RWPE2 (cell line): Measurements from ENCODE around the gene ALKBH4.

Experiments
- ATAC-seq: fragments of 200-7000 bp; cut with Tn5 transposase; 3 replicates; pipeline ENCODE4 v1.9.1; 2021; ENCODE audit warnings: low read depth
- DNase-seq: peaks from one replicate; pipeline ENCODE4 v3.0.0-alpha.2; 2020; ENCODE audit warnings: low spot score
- H3K27ac ChIP-seq: fragments of 450-650 bp; 2 replicates; pipeline ENCODE4 v1.5.1; 2017; ENCODE audit warnings: mild to moderate bottlenecking; ENCODE audit not compliant: poor library complexity, severe bottlenecking
- H3K27me3 ChIP-seq: fragments of 250-450 bp; sonication (Bioruptor Pico); 2 replicates; pipeline ENCODE4 v1.5.1; 2021; ENCODE audit warnings: mild to moderate bottlenecking, moderate library complexity; ENCODE audit not compliant: insufficient read depth, poor library complexity, severe bottlenecking
- H3K36me3 ChIP-seq: fragments of 250-450 bp; sonication (Bioruptor Pico); 2 replicates; pipeline ENCODE4 v1.5.1; 2020; ENCODE audit warnings: low read depth, mild to moderate bottlenecking, moderate library complexity
- H3K4me1 ChIP-seq: fragments of 250-450 bp; sonication (Bioruptor Pico); 2 replicates; pipeline ENCODE4 v1.5.1; 2021; ENCODE audit warnings: mild to moderate bottlenecking, moderate library complexity; ENCODE audit not compliant: insufficient read depth, poor library complexity, severe bottlenecking
- H3K4me3 ChIP-seq: fragments of 250-450 bp; sonication (Bioruptor Pico); 2 replicates; pipeline ENCODE4 v1.5.1; 2021; ENCODE audit warnings: mild to moderate bottlenecking, moderate library complexity; ENCODE audit not compliant: severe bottlenecking
- H3K9me3 ChIP-seq: fragments of 250-450 bp; sonication (Bioruptor Pico); 2 replicates; pipeline ENCODE4 v1.5.1; 2021; ENCODE audit warnings: mild to moderate bottlenecking, moderate library complexity; ENCODE audit not compliant: severe bottlenecking
- TF ChIP-seq, protein P1 (sequence below): fragments of 450-650 bp; IDR thresholded peaks from one replicate; pipeline ENCODE4 v1.5.1; 2017; ENCODE audit warnings: mild to moderate bottlenecking, moderate library complexity; ENCODE audit not compliant: poor library complexity, severe bottlenecking

Gene ALKBH4

DNA sequence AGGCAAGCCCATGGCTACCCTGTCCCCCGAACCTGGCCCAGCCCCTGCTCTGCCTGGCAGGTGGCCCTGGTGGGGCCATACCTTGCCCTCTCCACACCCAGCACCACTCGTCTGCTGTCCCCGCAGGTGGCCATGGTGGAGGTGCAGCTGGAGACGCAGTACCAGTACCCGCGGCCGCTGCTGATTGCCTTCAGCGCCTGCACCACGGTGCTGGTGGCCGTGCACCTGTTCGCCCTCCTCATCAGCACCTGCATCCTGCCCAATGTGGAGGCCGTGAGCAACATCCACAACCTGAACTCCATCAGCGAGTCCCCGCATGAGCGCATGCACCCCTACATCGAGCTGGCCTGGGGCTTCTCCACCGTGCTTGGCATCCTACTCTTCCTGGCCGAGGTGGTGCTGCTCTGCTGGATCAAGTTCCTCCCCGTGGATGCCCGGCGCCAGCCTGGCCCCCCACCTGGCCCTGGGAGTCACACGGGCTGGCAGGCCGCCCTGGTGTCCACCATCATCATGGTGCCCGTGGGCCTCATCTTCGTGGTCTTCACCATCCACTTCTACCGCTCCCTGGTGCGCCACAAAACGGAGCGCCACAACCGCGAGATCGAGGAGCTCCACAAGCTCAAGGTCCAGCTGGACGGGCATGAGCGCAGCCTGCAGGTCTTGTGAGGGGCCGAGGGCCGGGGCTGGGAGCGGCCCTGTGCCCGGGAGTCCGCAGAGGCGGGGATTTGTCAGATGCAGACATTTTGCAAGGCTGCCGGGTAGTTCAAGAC, 18.1 kb downstream of the ALKBH4 start:
- Histone ChIP-seq H3K27me3 (no peaks in the 10 kb centered on the region), H3K9me3 (no peaks in the 10 kb centered on the region), H3K36me3 (no peaks in the 10 kb centered on the region), H3K4me1 (no peaks in the 10 kb centered on the region), H3K4me3 (no peak overlapping the region), H3K27ac (no peak overlapping the region)
- TF ChIP-seq, protein P1, sequence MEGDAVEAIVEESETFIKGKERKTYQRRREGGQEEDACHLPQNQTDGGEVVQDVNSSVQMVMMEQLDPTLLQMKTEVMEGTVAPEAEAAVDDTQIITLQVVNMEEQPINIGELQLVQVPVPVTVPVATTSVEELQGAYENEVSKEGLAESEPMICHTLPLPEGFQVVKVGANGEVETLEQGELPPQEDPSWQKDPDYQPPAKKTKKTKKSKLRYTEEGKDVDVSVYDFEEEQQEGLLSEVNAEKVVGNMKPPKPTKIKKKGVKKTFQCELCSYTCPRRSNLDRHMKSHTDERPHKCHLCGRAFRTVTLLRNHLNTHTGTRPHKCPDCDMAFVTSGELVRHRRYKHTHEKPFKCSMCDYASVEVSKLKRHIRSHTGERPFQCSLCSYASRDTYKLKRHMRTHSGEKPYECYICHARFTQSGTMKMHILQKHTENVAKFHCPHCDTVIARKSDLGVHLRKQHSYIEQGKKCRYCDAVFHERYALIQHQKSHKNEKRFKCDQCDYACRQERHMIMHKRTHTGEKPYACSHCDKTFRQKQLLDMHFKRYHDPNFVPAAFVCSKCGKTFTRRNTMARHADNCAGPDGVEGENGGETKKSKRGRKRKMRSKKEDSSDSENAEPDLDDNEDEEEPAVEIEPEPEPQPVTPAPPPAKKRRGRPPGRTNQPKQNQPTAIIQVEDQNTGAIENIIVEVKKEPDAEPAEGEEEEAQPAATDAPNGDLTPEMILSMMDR = no peak
- DNase-seq (no peak), ATAC-seq (no peak)

DNA sequence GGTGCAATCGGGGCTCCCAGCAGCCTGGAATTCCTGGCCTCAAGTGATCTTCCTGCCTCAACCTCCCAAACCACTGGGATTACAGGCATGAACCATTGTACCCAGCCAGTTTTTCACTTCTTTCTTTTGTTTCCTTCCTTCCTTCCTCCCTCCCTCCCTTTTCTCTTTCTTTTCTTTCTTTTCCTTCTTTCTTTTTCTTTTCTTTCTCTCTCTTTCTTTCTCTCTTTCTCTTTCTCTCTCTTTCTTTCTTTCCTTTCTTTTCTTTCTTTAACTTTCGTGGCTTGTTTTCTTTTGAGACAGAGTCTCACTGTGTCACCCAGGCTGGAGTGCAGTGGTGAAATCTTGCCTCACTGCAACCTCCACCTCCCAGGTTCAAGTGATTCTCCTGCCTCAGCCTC, 19.0 kb downstream of the ALKBH4 start:
- H3K4me1 ChIP-seq = no peaks in the 10 kb centered on the region
- TF ChIP-seq, protein P1 = no peak
- H3K36me3 ChIP-seq = no peaks in the 10 kb centered on the region

GRCh38 chr7:102444961-102445673, 19.5 kb downstream of the ALKBH4 start:
- Histone ChIP-seq H3K27ac (no peak overlapping the region), H3K27me3 (no peaks in the 10 kb centered on the region), H3K4me1 (peaks cover 5% of the 10 kb centered on the region), H3K36me3 (no peaks in the 10 kb centered on the region), H3K9me3 (no peaks in the 10 kb centered on the region), H3K4me3 (no peak overlapping the region)
- ATAC-seq (no peak), DNase-seq (no peak)
- TF ChIP-seq, protein P1 = no peak

More for the DNA sequence above, 19.0 kb downstream of the ALKBH4 start:
- no peak overlapping the region for H3K4me3 ChIP-seq
- H3K9me3 ChIP-seq = no peaks in the 10 kb centered on the region
- ATAC-seq = no peak
- no peak for DNase-seq
- H3K27me3 ChIP-seq = no peaks in the 10 kb centered on the region
- no peak overlapping the region for H3K27ac ChIP-seq

DNA sequence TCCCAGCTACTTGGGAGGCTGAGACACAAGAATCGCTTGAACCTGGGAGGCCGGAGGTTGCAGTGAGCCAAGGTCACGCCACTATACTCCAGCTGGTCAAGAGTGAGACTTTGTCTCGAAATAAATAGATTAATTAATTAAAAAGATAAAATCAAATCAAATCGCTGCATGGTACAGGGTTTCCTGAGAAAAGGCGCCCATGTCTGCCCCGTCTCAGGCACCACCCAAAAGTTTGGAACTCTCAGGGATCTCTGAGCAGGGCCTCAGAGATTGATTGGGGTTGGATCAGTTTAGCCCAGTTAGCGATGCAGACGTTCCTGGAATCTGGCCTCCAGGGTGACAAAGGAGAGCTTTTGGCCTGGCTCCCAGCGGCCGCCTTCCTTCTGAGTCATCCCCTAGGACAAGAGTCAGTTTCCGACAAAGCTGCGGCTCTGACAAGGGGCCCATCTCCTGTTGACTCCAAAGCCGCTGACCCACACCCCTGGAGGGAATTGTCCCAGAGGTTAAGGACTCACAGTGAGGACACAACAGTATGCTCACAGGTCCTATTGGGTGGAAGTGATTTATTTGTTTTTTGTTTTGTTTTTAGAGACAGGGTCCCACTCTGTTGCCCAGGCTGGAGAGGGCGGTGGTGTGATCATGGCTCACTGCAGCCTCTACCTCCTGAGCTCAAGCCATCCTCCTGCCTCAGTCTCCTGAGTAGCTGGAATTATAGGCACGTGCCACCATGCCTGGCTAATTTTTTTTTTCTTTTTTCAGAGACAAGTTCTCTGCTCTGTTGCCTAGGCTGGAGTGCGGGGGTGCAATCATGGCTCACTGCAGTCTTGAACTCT, 24.5 kb downstream of the ALKBH4 start:
- H3K27me3 ChIP-seq = no peaks in the 10 kb centered on the region
- peaks cover 3% of the 10 kb centered on the region; the same call in 1 of the 2 replicates for H3K36me3 ChIP-seq
- TF ChIP-seq, protein P1 = no peak
- peaks cover 9% of the 10 kb centered on the region for H3K4me1 ChIP-seq
- ATAC-seq (peak; percentile 94), DNase-seq (no peak)
- no peaks in the 10 kb centered on the region for H3K9me3 ChIP-seq
- peak overlapping the region; percentile 21 for H3K27ac ChIP-seq
- no peak overlapping the region for H3K4me3 ChIP-seq
